Mucosa of stomach (tissue), 1 donor: ENCODE results near the gene SMARCB1.

Experiments
- H3K27me3 ChIP-seq: one replicate; pipeline ENCODE4 v1.7.0; 2013; ENCODE audit warnings: mild to moderate bottlenecking, low read length; ENCODE audit not compliant: control insufficient read depth, insufficient read depth
- H3K36me3 ChIP-seq: one replicate; pipeline ENCODE4 v1.7.0; 2013; ENCODE audit warnings: low read length; ENCODE audit not compliant: control insufficient read depth, insufficient read depth
- H3K4me1 ChIP-seq: one replicate; pipeline ENCODE4 v1.7.0; 2013; ENCODE audit warnings: mild to moderate bottlenecking, low read length; ENCODE audit not compliant: control insufficient read depth, insufficient read depth
- H3K4me3 ChIP-seq: one replicate; pipeline ENCODE4 v1.7.0; 2013; ENCODE audit warnings: low read length
- H3K9ac ChIP-seq: one replicate; pipeline ENCODE4 v1.7.0; 2013; ENCODE audit warnings: mild to moderate bottlenecking, low read length, moderate library complexity
- H3K9me3 ChIP-seq: one replicate; pipeline ENCODE4 v1.7.0; 2013; ENCODE audit warnings: mild to moderate bottlenecking, low read length, moderate library complexity; ENCODE audit not compliant: control insufficient read depth
- donor health status: Pancreatic carcinoma.

SMARCB1 gene

DNA sequence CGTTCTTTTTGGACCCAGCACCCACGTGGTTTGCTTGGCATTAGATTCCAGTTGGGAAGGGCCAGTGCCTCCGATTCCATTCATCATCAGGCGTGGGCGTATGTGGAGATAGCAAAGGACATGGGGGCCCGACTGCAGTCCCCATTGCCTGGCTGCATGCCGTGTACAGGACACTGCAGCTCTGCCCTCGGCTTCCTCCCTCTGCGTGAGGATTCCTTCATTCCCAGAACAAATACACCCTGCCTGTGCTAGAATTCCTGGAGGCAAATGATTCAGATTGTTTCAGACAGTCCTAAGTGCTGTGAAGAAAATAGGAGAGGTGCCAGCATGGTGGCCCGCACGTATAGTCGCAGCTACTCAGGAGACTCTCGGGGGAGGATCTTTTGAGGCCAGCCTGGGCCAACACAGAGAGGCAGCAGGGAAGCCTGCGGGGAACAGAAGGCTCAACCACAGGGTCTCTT is 36.6 kb downstream of the SMARCB1 start:
- Histone ChIP-seq H3K4me1 (peaks cover 3% of the 10 kb centered on the region), H3K9ac (no peak overlapping the region), H3K4me3 (no peak overlapping the region), H3K27me3 (no peaks in the 10 kb centered on the region), H3K36me3 (peaks cover 32% of the 10 kb centered on the region), H3K9me3 (no peaks in the 10 kb centered on the region)

DNA sequence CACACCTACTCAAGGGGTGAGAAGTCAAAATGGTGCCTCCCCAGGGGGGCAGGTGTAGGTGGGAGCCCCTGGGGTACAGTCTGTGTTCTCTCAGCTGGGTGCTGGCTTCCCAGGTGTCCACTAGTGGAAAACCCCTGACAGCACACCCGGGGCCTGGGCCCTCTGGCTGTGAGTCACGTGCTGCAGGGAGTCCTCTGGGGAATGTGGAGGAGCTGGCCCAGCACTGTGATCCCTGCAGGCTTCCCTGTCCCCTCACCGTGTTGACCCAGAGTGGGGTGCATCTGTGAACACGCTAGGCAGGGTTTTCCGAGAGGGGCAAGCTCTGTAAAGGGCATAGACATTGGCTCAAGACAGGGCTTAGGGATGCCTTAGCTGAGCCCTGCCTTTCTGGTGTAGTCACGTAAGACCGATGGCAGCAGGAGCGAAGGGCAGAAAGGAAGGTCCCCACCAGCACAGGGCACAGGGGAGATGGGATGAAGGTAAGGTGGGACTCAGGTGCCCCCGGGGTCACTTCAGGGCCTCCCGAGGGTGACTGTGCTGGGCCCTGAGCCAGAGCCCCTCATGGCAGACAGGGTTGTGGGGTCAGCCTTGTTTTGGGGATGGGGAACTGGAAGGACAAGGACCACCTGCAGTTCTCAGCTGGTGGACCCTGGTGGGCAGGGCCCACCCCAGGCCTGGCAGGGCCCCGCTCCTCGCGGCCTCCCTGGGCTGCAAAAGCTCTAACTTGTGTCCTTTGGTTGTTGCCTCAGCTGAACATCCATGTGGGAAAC is 37.9 kb downstream of the SMARCB1 start:
- H3K9ac ChIP-seq: no peak overlapping the region
- H3K9me3 ChIP-seq: no peaks in the 10 kb centered on the region
- H3K4me1 ChIP-seq: peaks cover 3% of the 10 kb centered on the region
- no peaks in the 10 kb centered on the region for H3K27me3 ChIP-seq
- H3K4me3 ChIP-seq: no peak overlapping the region
- H3K36me3 ChIP-seq: peaks cover 32% of the 10 kb centered on the region

DNA sequence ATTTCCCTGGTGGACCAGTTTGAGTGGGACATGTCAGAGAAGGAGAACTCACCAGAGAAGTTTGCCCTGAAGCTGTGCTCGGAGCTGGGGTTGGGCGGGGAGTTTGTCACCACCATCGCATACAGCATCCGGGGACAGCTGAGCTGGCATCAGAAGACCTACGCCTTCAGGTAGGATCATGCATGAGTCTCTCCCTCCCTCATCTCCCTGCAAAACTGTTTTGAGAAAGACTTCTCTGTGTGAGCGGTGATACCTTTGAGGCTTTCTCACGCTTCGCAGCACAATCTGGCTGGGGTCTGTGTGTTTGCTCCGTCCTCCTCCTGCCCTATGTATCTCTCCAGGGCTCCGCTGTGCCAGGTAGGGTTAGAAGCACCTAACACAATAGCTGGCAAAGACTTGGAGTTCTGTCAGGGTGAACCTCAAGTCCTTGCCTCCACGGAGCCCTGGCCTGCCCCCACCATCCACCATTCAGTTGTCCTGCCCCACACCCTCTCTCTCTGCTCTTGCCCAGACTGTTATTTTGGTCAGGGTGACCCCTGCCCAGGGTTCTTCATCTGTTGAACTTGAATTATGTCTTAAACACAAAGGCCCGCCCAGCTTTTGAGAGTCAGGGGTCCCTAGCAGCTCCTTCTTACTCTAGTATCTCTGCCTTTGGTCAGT is 38.6 kb downstream of the SMARCB1 start:
- no peaks in the 10 kb centered on the region for H3K27me3 ChIP-seq
- no peak overlapping the region for H3K4me3 ChIP-seq
- H3K9ac ChIP-seq: no peak overlapping the region
- H3K36me3 ChIP-seq: peaks cover 32% of the 10 kb centered on the region
- peaks cover 3% of the 10 kb centered on the region for H3K4me1 ChIP-seq
- no peaks in the 10 kb centered on the region for H3K9me3 ChIP-seq

DNA sequence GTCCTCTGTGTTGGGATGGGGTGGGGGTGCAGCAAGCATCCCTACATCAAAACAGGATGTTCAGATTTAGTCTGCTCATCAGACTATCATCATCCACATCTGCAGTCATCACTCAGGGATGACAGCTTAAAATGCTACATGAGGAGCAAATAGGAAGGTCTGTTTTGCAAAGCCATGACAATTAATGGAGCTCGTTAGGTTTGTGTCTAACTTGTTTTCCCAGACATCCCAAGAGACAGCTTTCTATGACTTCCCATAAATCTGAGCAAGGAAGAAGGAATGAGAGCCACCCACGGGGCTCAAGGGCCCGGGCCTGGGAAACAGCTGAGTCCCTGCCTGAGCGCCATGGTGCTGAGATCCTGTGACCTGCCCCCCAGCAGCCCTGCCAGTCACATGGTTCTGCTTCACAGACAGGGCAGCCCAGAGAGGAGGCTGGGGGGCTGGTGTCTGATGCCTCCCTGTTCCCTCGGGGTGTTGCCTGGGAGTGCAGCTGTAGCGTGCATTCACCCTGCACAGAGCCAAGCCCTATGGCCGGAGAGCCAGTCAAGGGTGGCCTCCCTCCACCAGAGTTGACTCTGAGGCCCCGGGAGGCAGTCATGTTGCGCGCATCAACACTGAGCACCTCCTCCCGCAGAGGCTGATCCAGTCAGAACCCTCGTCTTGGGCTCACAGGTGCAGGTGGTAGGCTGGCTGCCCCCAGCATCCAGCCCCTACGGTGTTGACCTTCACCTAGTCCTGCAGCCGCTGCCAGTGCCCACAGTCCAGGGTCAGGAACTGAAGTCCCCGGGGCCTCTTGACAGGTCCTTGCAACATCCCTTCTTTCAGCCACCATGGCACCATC is 40.0 kb downstream of the SMARCB1 start:
- no peaks in the 10 kb centered on the region for H3K27me3 ChIP-seq
- H3K9ac ChIP-seq: no peak overlapping the region
- no peaks in the 10 kb centered on the region for H3K4me1 ChIP-seq
- no peaks in the 10 kb centered on the region for H3K9me3 ChIP-seq
- no peak overlapping the region for H3K4me3 ChIP-seq
- H3K36me3 ChIP-seq: peaks cover 32% of the 10 kb centered on the region

DNA sequence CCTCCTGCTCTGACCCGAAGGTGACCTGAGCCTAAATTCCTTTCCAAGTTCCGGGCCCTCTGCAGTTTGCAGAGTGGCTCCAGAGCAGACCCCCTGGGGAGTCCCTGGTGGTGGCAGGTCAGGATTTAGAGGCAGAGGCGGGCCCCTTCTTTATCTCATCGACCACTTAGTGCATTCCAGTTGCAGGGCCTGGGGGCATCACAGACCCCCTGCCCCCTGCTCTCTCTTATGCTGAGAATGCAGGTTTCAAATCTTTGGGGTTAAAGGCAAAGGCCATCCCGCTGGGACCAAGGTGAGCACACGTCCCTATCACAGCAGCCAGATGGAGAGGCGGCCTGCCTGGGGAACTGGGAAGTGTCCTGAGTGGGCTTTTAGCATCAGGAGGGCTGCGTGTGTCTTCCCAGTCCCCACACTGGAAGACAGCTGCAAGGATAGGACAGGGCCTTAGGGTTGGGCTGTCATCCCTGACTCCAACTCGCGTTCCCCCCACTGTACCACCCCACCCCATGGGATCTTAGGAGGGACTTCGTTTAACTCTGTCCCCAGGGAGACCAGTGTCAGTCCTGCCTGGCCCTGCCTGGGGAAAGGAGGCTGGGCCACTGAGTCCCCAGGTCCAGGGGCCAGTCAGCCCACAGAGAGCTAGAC is 40.7 kb downstream of the SMARCB1 start:
- Histone ChIP-seq H3K9me3 (no peaks in the 10 kb centered on the region), H3K4me1 (no peaks in the 10 kb centered on the region), H3K9ac (no peak overlapping the region), H3K4me3 (no peak overlapping the region), H3K27me3 (no peaks in the 10 kb centered on the region), H3K36me3 (peaks cover 32% of the 10 kb centered on the region)

DNA sequence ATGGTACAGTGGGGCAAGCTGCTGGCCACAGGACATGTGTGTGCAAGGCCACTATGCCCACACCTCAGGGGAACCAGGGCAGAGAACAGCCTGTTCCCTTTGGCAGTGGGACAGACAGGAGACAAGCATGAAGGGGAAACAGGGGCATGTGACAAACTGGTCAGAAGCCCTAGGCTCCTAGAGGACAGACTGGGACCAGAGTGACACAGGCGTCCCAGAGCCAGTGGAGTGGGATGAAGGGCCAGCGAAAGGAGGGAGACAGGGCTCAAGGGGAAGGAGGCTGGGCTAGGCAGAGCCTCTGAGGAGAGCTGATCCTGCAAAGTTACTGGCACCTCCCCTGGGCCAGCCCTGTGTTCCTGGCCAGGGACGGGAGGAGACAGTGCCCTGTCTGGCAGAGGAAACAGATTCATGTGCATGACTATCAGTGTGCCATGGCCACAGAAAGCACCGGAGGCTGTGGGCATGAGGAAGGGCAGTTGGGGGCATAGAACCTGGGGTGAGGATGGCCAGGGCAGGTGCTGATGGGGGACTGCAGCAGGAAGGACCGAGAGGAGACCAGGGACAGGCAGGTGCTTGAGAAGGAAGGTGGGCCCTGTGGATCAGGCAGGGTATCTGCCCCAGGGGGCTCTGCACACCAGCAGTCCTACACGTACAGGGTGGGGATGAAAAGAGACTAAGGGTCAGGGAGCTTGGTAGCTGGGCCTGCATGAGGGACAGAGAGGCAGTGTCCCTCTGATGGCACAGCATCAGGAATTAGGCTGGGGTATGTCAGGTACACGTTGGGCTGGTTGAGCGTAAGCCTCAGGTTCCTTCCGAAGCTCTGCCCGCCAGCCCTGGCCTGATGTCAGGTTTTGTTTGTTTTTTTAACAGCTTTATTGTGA is 42.3 kb downstream of the SMARCB1 start:
- no peaks in the 10 kb centered on the region for H3K4me1 ChIP-seq
- H3K36me3 ChIP-seq: peaks cover 25% of the 10 kb centered on the region
- no peak overlapping the region for H3K9ac ChIP-seq
- H3K4me3 ChIP-seq: no peak overlapping the region
- no peaks in the 10 kb centered on the region for H3K9me3 ChIP-seq
- H3K27me3 ChIP-seq: no peaks in the 10 kb centered on the region

DNA sequence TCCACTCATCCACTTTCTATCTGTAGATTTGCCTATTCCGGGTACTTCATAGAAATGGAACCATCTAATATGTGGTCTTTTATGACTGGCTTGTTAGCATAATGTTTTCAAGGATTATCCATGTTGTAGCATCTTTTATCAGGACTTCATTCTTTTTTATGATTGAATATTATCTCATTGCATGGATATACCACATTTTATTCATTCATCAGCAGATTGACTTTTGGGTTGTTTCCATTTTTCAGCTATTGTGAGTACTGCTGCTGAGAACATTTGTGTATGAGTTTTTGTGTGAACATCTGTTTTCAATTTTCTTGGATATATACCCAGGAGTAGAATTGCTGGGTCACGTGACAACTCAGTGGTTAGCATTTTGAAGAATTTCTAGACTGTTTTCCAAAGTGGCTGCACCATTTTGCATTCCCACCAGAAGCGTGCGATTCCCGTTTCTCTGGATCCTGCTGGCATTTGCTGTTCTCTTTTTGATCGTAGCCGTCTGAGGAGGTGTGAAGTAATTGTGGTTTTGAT is 43.1 kb downstream of the SMARCB1 start:
- H3K9me3 ChIP-seq: no peaks in the 10 kb centered on the region
- no peaks in the 10 kb centered on the region for H3K27me3 ChIP-seq
- peaks cover 19% of the 10 kb centered on the region for H3K36me3 ChIP-seq
- H3K9ac ChIP-seq: no peak overlapping the region
- H3K4me3 ChIP-seq: no peak overlapping the region
- no peaks in the 10 kb centered on the region for H3K4me1 ChIP-seq

DNA sequence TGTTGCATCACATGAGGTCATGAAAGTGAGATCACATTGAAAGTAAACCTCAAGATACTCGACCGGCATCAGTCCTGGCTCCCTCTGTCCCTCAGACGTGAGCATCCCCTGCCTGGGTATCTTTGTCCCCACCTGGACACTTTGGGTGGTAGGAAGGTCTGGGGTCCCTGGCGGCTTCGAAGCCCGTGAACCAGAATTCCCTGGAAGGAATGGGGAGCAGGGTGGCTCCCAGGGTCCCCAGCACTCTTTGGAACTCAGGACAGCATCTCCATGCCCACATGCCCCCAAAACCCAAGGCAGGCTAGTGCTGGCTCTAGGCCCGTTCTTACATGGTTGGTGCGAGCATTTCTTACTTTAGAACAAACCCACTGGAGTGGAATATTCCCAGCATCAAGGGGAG is 44.5 kb downstream of the SMARCB1 start:
- Histone ChIP-seq H3K9ac (no peak overlapping the region), H3K4me1 (peaks cover 4% of the 10 kb centered on the region), H3K27me3 (no peaks in the 10 kb centered on the region), H3K9me3 (no peaks in the 10 kb centered on the region), H3K4me3 (no peak overlapping the region), H3K36me3 (peaks cover 10% of the 10 kb centered on the region)

DNA sequence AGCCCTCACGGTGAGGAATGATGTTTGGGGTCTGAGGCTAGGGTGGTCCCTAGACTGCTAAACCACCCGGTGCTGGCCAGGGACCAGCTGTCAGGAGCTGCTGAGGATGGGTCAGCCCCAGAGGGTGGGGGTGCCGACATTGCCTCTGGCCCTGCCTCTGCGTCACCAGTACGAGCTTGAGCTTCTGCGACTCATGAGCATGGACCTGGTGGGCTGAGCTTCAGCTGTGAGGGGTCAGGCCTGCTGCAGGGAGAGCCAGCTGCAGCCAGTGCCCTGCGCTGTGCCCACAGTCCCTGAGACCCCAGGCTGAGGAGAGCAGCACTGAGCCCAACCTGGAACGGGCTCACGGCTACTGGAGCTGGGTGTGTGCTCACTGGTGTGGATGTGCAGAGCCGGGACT is 45.0 kb downstream of the SMARCB1 start:
- Histone ChIP-seq H3K27me3 (no peaks in the 10 kb centered on the region), H3K4me1 (peaks cover 7% of the 10 kb centered on the region), H3K9ac (no peak overlapping the region), H3K9me3 (no peaks in the 10 kb centered on the region), H3K36me3 (peaks cover 5% of the 10 kb centered on the region), H3K4me3 (no peak overlapping the region)

DNA sequence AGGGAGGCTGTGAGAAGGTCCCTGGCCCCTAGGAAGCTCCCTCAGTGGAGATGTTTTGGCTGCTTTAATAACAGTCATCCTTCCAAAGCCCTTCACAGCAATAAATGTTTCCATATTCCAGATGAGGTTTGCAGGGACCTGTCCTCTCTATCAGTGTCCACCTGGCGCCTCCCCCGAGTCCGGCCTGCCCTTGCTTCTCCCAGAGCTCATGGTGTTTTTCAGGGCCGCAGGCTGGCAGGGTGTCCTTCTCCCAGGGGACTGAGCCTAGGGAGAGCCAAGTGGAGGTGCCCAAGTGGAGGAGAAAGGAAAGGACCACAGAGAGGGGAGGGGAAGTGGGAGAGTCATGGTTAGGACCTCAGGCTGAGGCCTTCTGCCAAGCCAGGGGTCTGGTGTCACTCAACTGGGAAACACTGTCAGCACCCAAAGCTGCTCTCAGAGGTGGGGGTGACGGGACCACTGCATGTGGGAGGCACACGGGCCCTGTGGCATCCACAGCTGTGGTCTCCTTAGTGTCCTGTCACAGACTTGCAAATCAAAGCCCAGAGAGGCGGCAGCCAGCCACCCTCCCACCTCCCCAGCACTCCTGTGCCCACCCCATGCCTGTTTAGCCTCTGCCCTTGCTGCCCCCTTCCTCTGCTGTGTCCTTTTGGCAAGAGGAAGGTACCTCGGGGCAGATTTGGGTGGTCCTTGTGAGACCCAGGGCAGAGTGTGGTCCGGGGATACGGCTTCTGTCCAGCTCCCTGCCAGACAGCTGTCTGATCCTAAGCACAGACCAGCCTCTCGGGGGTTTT is 45.7 kb downstream of the SMARCB1 start:
- Histone ChIP-seq H3K27me3 (no peaks in the 10 kb centered on the region), H3K36me3 (no peaks in the 10 kb centered on the region), H3K9me3 (no peaks in the 10 kb centered on the region), H3K4me3 (no peak overlapping the region), H3K9ac (no peak overlapping the region), H3K4me1 (peaks cover 9% of the 10 kb centered on the region)
